GM12878 (cell line): ENCODE results near the gene AHNAK2. TPM values are rescaled to one million over a fixed set of nuclear protein-coding genes. Genes with fewer than 3 reads are reported as not detected.

ENCODE experiments used
- ATAC-seq: fragments of 200-7000 bp; cut with Tn5 transposase; 3 replicates; pipeline ENCODE4 v1.9.1; 2020; ENCODE audit warnings: mild to moderate bottlenecking, moderate library complexity
- BruUV-seq: library from RNA; stranded (reverse); fragments of 400-500 nt; replicated peaks from 2 replicates; lab custom pipeline; 2021; lab: Mats Ljungman, UMichigan
- CTCF ChIA-PET: fragments of 300-600 bp; sonication (Branson Sonifier 250); formaldehyde crosslinking; extraction: SDS; loops from one replicate; lab custom pipeline; 2021; ENCODE audit warnings: inconsistent platforms; lab: Yijun Ruan, JAX
- POLR2A ChIA-PET: fragments of 350-600 bp; formaldehyde crosslinking; extraction: SDS; loops from one replicate; lab custom pipeline; 2021; ENCODE audit warnings: inconsistent platforms; lab: Charles Lee
- RAD21 ChIA-PET: fragments of 300-600 bp; sonication (Branson Sonifier 250); formaldehyde crosslinking; loops from one replicate; lab custom pipeline; 2023; ENCODE audit warnings: antibody characterized with exemption; ENCODE audit not compliant: unreplicated experiment; lab: Charles Lee
- SMC1A ChIA-PET: fragments of 300-600 bp; sonication (Branson Sonifier 250); formaldehyde crosslinking; loops from one replicate; lab custom pipeline; 2023; ENCODE audit not compliant: unreplicated experiment, uncharacterized antibody; lab: Charles Lee
- DNase-seq: peaks from one replicate; pipeline ENCODE4 v3.0.0-alpha.2; 2011; ENCODE audit warnings: low read depth, low spot score
- FAIRE-seq: peaks from 3 replicates; lab custom pipeline; 2011; peaks lifted over from hg19 to GRCh38; lab: Jason Lieb, UNC
- H2AFZ ChIP-seq: 2 replicates; pipeline ENCODE4 v1.6.0; 2011; ENCODE audit warnings: low read depth, low read length, control low read depth; ENCODE audit not compliant: control insufficient read depth
- H3K27ac ChIP-seq: 2 replicates; pipeline ENCODE4 v1.5.1; 2011; ENCODE audit warnings: control low read depth; ENCODE audit not compliant: control insufficient read depth, insufficient read depth
- H3K27me3 ChIP-seq, 2 experiments: replicated peaks in 1 of 2; 2 replicates each; pipeline versions ENCODE4 v1.6.0 to v1.6.1; 2011; ENCODE audit warnings: low read length in 1 of 2; ENCODE audit not compliant: control insufficient read depth in 2 of 2, insufficient read depth in 2 of 2
- H3K36me3 ChIP-seq, 2 experiments: 2 replicates each; pipeline ENCODE4 v1.5.1; 2011; ENCODE audit warnings: low read length in 1 of 2; ENCODE audit not compliant: control insufficient read depth in 2 of 2, insufficient read depth in 2 of 2
- H3K4me1 ChIP-seq: 2 replicates; pipeline ENCODE4 v1.6.1; 2011; ENCODE audit warnings: mild to moderate bottlenecking, low read length, moderate library complexity, mixed read lengths; ENCODE audit not compliant: control insufficient read depth, insufficient read depth
- H3K4me2 ChIP-seq: 2 replicates; pipeline ENCODE4 v1.6.0; 2011; ENCODE audit warnings: control low read depth; ENCODE audit not compliant: control insufficient read depth, insufficient read depth
- H3K4me3 ChIP-seq: fragments of 200-600 bp; sonication (generic); 2 replicates; pipeline ENCODE4 v1.5.1; 2016
- H3K79me2 ChIP-seq: 2 replicates; pipeline ENCODE4 v1.6.0; 2011; ENCODE audit warnings: low read length; ENCODE audit not compliant: control insufficient read depth, insufficient read depth
- H3K9ac ChIP-seq: 2 replicates; pipeline ENCODE4 v1.8.0; 2011; ENCODE audit warnings: low read length, control low read depth, mixed read lengths; ENCODE audit not compliant: control insufficient read depth, insufficient read depth
- H3K9me3 ChIP-seq: replicated peaks from 3 replicates; pipeline ENCODE4 v1.5.1; 2011; ENCODE audit warnings: mild to moderate bottlenecking, low read length; ENCODE audit not compliant: control insufficient read depth, insufficient read depth
- H4K20me1 ChIP-seq: 2 replicates; pipeline ENCODE4 v1.6.0; 2011; ENCODE audit not compliant: control insufficient read depth, insufficient read depth
- ASH2L ChIP-seq: fragments of 300-600, 200-600 bp; sonication (generic); IDR thresholded peaks from 2 replicates; pipeline ENCODE4 v1.6.1; 2017; ENCODE audit warnings: low read depth, mild to moderate bottlenecking, borderline replicate concordance
- ATF3 ChIP-seq: IDR thresholded peaks from 2 replicates; pipeline ENCODE4 v1.6.1; 2011; ENCODE audit warnings: low read depth, mild to moderate bottlenecking, low read length, moderate library complexity, borderline replicate concordance; ENCODE audit errors: extremely low read depth
- CBX5 ChIP-seq: sonication (generic); IDR thresholded peaks from 2 replicates; pipeline ENCODE4 v1.6.1; 2016; ENCODE audit warnings: low read depth, moderate library complexity, mild to moderate bottlenecking, inconsistent platforms
- DPF2 ChIP-seq: fragments of 450-650 bp; IDR thresholded peaks from 2 replicates; pipeline ENCODE4 v1.6.1; 2017; ENCODE audit warnings: mild to moderate bottlenecking
- EGR1 ChIP-seq, 2 experiments: IDR thresholded peaks; 1 replicate in 1 of 2; 2 replicates in 1 of 2; pipeline ENCODE4 v1.6.1; 2011 to 2012; ENCODE audit warnings: low read depth in 2 of 2, low read length in 2 of 2, borderline replicate concordance in 1 of 2, mild to moderate bottlenecking in 1 of 2, moderate library complexity in 1 of 2
- ESRRA ChIP-seq: IDR thresholded peaks from 2 replicates; pipeline ENCODE4 v1.6.1; 2012; ENCODE audit warnings: mild to moderate bottlenecking, low read length, improper control_type of control experiment
- FOXM1 ChIP-seq: IDR thresholded peaks from 2 replicates; pipeline ENCODE4 v1.6.1; 2012; ENCODE audit warnings: low read depth, mild to moderate bottlenecking, inconsistent platforms, low read length, moderate library complexity
- HDGF ChIP-seq: fragments of 450-650 bp; IDR thresholded peaks from 2 replicates; pipeline ENCODE4 v1.6.1; 2016; ENCODE audit warnings: antibody characterized with exemption
- KLF5 ChIP-seq: fragments of 450-650 bp; IDR thresholded peaks from 2 replicates; pipeline ENCODE4 v1.6.1; 2014; ENCODE audit warnings: mild to moderate bottlenecking; ENCODE audit not compliant: partially characterized antibody
- LARP7 ChIP-seq: fragments of 450-650 bp; IDR thresholded peaks from 2 replicates; pipeline ENCODE4 v1.6.1; 2017; ENCODE audit warnings: mild to moderate bottlenecking
- MYC ChIP-seq: IDR thresholded peaks from 2 replicates; pipeline ENCODE4 v1.6.1; 2011; ENCODE audit warnings: mild to moderate bottlenecking, low read length, moderate library complexity, inconsistent platforms; ENCODE audit not compliant: insufficient read depth, insufficient replicate concordance, insufficient read length, severe bottlenecking
- NFYA ChIP-seq: IDR thresholded peaks from 2 replicates; pipeline ENCODE4 v1.6.1; 2011; ENCODE audit warnings: low read depth, mild to moderate bottlenecking, low read length, improper control_type of control experiment, borderline replicate concordance
- NRF1 ChIP-seq: conservative IDR thresholded peaks from 2 replicates; pipeline ENCODE4 v1.6.1; 2011; ENCODE audit warnings: mild to moderate bottlenecking, low read depth, low read length, improper control_type of control experiment
- PBX3 ChIP-seq: IDR thresholded peaks from 2 replicates; pipeline ENCODE4 v1.6.1; 2011; ENCODE audit warnings: mild to moderate bottlenecking, low read depth, low read length, moderate library complexity; ENCODE audit not compliant: insufficient replicate concordance
- TARDBP ChIP-seq: IDR thresholded peaks from 2 replicates; pipeline ENCODE4 v1.6.1; 2016; ENCODE audit warnings: borderline replicate concordance
- TBL1XR1 ChIP-seq: IDR thresholded peaks from 2 replicates; pipeline ENCODE4 v1.6.1; 2012; ENCODE audit warnings: low read depth, low read length, improper control_type of control experiment
- TCF3 ChIP-seq: IDR thresholded peaks from 2 replicates; pipeline ENCODE4 v1.6.1; 2012; ENCODE audit warnings: low read depth, mild to moderate bottlenecking, low read length, borderline replicate concordance; ENCODE audit not compliant: insufficient read depth
- ZBTB11 ChIP-seq: fragments of 450-650 bp; formaldehyde crosslinking; IDR thresholded peaks from 2 replicates; pipeline ENCODE4 v1.5.0; 2022; ENCODE audit warnings: mild to moderate bottlenecking, missing genetic modification characterization
- ZNF622 ChIP-seq: fragments of 450-650 bp; IDR thresholded peaks from 2 replicates; pipeline ENCODE4 v1.6.1; 2017; ENCODE audit warnings: mild to moderate bottlenecking, inconsistent platforms
- WGBS: methylation state at CpG from one replicate; pipeline ENCODE4 v1.1.6; 2016; ENCODE audit warnings: low lambda C conversion rate; ENCODE audit not compliant: insufficient replicate concordance, insufficient coverage; ENCODE audit errors: missing lambda C conversion rate; 5-methylcytosine and 5-hydroxymethylcytosine counted together
- in situ Hi-C: fragments of 300-500 bp; cut with MboI; formaldehyde crosslinking; loops from 9 replicates; pipeline ENCODE4 v1.14.3; 2018; ENCODE audit warnings: mixed read lengths
- intact Hi-C: fragments of 100-400 bp; cut with micrococcal nuclease; formaldehyde crosslinking; loops from one replicate; pipeline ENCODE4 v1.14.2; 2022; ENCODE audit not compliant: unreplicated experiment
- polyA plus RNA-seq, 11 experiments: library from polyadenylated mRNA; depleted of rRNA in 4 of 11; unstranded in 6 of 11; stranded (reverse) in 5 of 11; fragments of >200 nt; fragmentation: Nextera tagmentation in 4 of 11; fragmentation: Illumina TruSeq in 1 of 11; extraction: Ambion mirVana in 4 of 11; extraction: Trizol in 1 of 11; gene quantifications; 1 replicate in 1 of 11; 2 replicates in 10 of 11; pipeline versions ENCODE4 v1.2.1 to v1.2.3, GENCODE V29; 2011 to 2016; ENCODE audit warnings: inconsistent platforms in 2 of 11, missing spikeins in 2 of 11, low read depth in 1 of 11
- total RNA-seq, 4 experiments: library from RNA; depleted of rRNA in 3 of 4; stranded (reverse); fragments of >200 nt in 3 of 4; fragmentation: Illumina TruSeq in 1 of 4; extraction: Trizol in 1 of 4; gene quantifications; 2 replicates each; pipeline versions ENCODE4 v1.2.1 to v1.2.3, GENCODE V29; 2013 to 2021

AHNAK2 gene
- total and polyA plus RNA-seq, 10 of the 15 experiments (the other 5 are each of a cell fraction or from before 2014, with no cell fraction given), result 0.03 to 0.10 TPM; not detected in 8

- in situ Hi-C loops, result no loop called here
- no peak for DNase-seq
- H3K27ac ChIP-seq, result no peak overlapping the region
- TF ChIP-seq MYC, result no peak
- no peak for TF ChIP-seq PBX3
- no peak for TF ChIP-seq DPF2
- TF ChIP-seq TCF3, result no peak
- TF ChIP-seq LARP7, result no peak
- TF ChIP-seq TBL1XR1, result no peak
- TF ChIP-seq ZBTB11, result no peak
- no peak for TF ChIP-seq ESRRA
- no peak for TF ChIP-seq ASH2L
- TF ChIP-seq NRF1, result no peak
- TF ChIP-seq NFYA, result no peak
- no peak for TF ChIP-seq FOXM1
- TF ChIP-seq ZNF622, result no peak
- no peak for TF ChIP-seq ATF3
- TF ChIP-seq TARDBP, result no peak
- TF ChIP-seq KLF5, result no peak
- no peak for TF ChIP-seq EGR1 (IDR thresholded peaks at IDR 0.05; ENCODE audit: borderline replicate concordance in 1 of 2, low read depth in 2 of 2, low read length in 2 of 2)
- TF ChIP-seq HDGF, result no peak
- TF ChIP-seq CBX5, result no peak
- TF ChIP-seq, all 136 proteins: peak for 0
- SMC1A ChIA-PET, result no interaction called here
- Histone ChIP-seq H4K20me1 (no peaks in the 10 kb centered on the region), H3K9ac (no peak overlapping the region), H3K27me3 (no peaks in the 10 kb centered on the region), H3K4me2 (no peak overlapping the region), H2AFZ (no peak overlapping the region), H3K79me2 (no peaks in the 10 kb centered on the region), H3K36me3 (no peaks in the 10 kb centered on the region), H3K9me3 (no peaks in the 10 kb centered on the region), H3K4me1 (no peaks in the 10 kb centered on the region), H3K4me3 (no peak overlapping the region)
- CTCF ChIA-PET, result no interaction called here
- FAIRE-seq (no peak), ATAC-seq (no peak)
- RAD21 ChIA-PET, result no interaction called here
- no TSS peak for BruUV-seq
- 69% methylated on average over 23 of the region's 23 CpGs for WGBS
- POLR2A ChIA-PET, result no interaction called here
- intact Hi-C loops, result no loop called here
These were observed 88.8 kb downstream of the AHNAK2 start for GRCh38 chr14:104889375-104889757.
